ENCODE measurements around the gene INTS11. TPM values are rescaled to one million over a fixed set of nuclear protein-coding genes. Genes with fewer than 3 reads are reported as not detected.

Gene INTS11
- total and polyA plus RNA-seq, 9 of the 15 experiments (the other 6 are each of a cell fraction or from before 2014, with no cell fraction given) = 3.6 to 183 (median 110) TPM

- TF ChIP-seq TRIM25 (IDR thresholded peaks at IDR 0.05; ENCODE audit: borderline replicate concordance) = no peak
- TF ChIP-seq POLR2G (IDR thresholded peaks at IDR 0.05; ENCODE audit: low read depth, low read length) = peak; percentile 57
- no peak for TF ChIP-seq GTF2A2 (tag; IDR thresholded peaks at IDR 0.05)
- no peak for TF ChIP-seq CREBBP (IDR thresholded peaks at IDR 0.05; ENCODE audit: low read depth, low read length)
- peak; percentile 82 for TF ChIP-seq ZBTB33 (CRISPR knock-in tag; IDR thresholded peaks at IDR 0.05)
These were observed 29.1 kb upstream of the INTS11 start (continued) for GRCh38 chr1:1353389-1354151.

Measured in K562 (cell line).